HG03045 (cell line): Measurements from ENCODE around the gene DICER1.

Experiments
- ATAC-seq: cut with Tn5 transposase; IDR thresholded peaks from one replicate; pipeline ENCODE4 v1.9.1; 2021; ENCODE audit warnings: mild to moderate bottlenecking, moderate library complexity; ENCODE audit not compliant: unreplicated experiment

The DICER1 gene

GRCh38 chr14:95092723-95093122 is 64.6 kb downstream of the DICER1 start:
- ATAC-seq: no peak

GRCh38 chr14:95091581-95091980 is 65.7 kb downstream of the DICER1 start:
- no peak for ATAC-seq

- no peak for ATAC-seq
Observed at GRCh38 chr14:95088665-95089064, 68.7 kb downstream of the DICER1 start.

- no peak for ATAC-seq
Observed at GRCh38 chr14:95087619-95088018, 69.7 kb downstream of the DICER1 start.

GRCh38 chr14:95085321-95085720 is 72.0 kb downstream of the DICER1 start:
- ATAC-seq: no peak

GRCh38 chr14:95078867-95079266 is 78.5 kb downstream of the DICER1 start:
- no peak for ATAC-seq

GRCh38 chr14:95077345-95077744 is 80.0 kb downstream of the DICER1 start:
- ATAC-seq: no peak

GRCh38 chr14:95075789-95076188 is 81.5 kb downstream of the DICER1 start:
- ATAC-seq: no peak

GRCh38 chr14:95073947-95074346 is 83.4 kb downstream of the DICER1 start:
- no peak for ATAC-seq

GRCh38 chr14:95072310-95072905 is 84.9 kb downstream of the DICER1 start:
- no peak for ATAC-seq

- no peak for ATAC-seq
Observed at GRCh38 chr14:95071649-95072280, 85.6 kb downstream of the DICER1 start.

GRCh38 chr14:95070748-95071435 is 86.4 kb downstream of the DICER1 start:
- no peak for ATAC-seq

GRCh38 chr14:95069547-95069946 is 87.8 kb downstream of the DICER1 start:
- ATAC-seq: no peak

- ATAC-seq: no peak
Observed at GRCh38 chr14:95069018-95069417, 88.3 kb downstream of the DICER1 start.

- ATAC-seq: no peak
Observed at GRCh38 chr14:95068521-95068920, 88.8 kb downstream of the DICER1 start.

GRCh38 chr14:95068080-95068479 is 89.2 kb downstream of the DICER1 start:
- ATAC-seq: no peak

GRCh38 chr14:95067526-95067925 is 89.8 kb downstream of the DICER1 start:
- ATAC-seq: no peak

GRCh38 chr14:95066427-95066986 is 90.8 kb downstream of the DICER1 start:
- ATAC-seq: no peak

GRCh38 chr14:95065411-95065810 is 91.9 kb downstream of the DICER1 start:
- no peak for ATAC-seq

- no peak for ATAC-seq
Observed at GRCh38 chr14:95064734-95065133, 92.6 kb downstream of the DICER1 start.

- no peak for ATAC-seq
Observed at GRCh38 chr14:95064256-95064655, 93.1 kb downstream of the DICER1 start.

GRCh38 chr14:95063391-95063790 is 93.9 kb downstream of the DICER1 start:
- no peak for ATAC-seq
